GM12878 (cell line): ENCODE results near the gene GPC5. TPM values are rescaled to one million over a fixed set of nuclear protein-coding genes. Genes with fewer than 3 reads are reported as not detected.

ENCODE experiments used
- ATAC-seq: fragments of 200-7000 bp; cut with Tn5 transposase; 3 replicates; pipeline ENCODE4 v1.9.1; 2020; ENCODE audit warnings: mild to moderate bottlenecking, moderate library complexity
- BruUV-seq: library from RNA; stranded (reverse); fragments of 400-500 nt; replicated peaks from 2 replicates; lab custom pipeline; 2021; lab: Mats Ljungman, UMichigan
- CTCF ChIA-PET: fragments of 300-600 bp; sonication (Branson Sonifier 250); formaldehyde crosslinking; extraction: SDS; loops from one replicate; lab custom pipeline; 2021; ENCODE audit warnings: inconsistent platforms; lab: Yijun Ruan, JAX
- POLR2A ChIA-PET: fragments of 350-600 bp; formaldehyde crosslinking; extraction: SDS; loops from one replicate; lab custom pipeline; 2021; ENCODE audit warnings: inconsistent platforms; lab: Charles Lee
- RAD21 ChIA-PET: fragments of 300-600 bp; sonication (Branson Sonifier 250); formaldehyde crosslinking; loops from one replicate; lab custom pipeline; 2023; ENCODE audit warnings: antibody characterized with exemption; ENCODE audit not compliant: unreplicated experiment; lab: Charles Lee
- SMC1A ChIA-PET: fragments of 300-600 bp; sonication (Branson Sonifier 250); formaldehyde crosslinking; loops from one replicate; lab custom pipeline; 2023; ENCODE audit not compliant: unreplicated experiment, uncharacterized antibody; lab: Charles Lee
- DNase-seq: peaks from one replicate; pipeline ENCODE4 v3.0.0-alpha.2; 2011; ENCODE audit warnings: low read depth, low spot score
- FAIRE-seq: peaks from 3 replicates; lab custom pipeline; 2011; peaks lifted over from hg19 to GRCh38; lab: Jason Lieb, UNC
- H2AFZ ChIP-seq: 2 replicates; pipeline ENCODE4 v1.6.0; 2011; ENCODE audit warnings: low read depth, low read length, control low read depth; ENCODE audit not compliant: control insufficient read depth
- H3K27ac ChIP-seq: 2 replicates; pipeline ENCODE4 v1.5.1; 2011; ENCODE audit warnings: control low read depth; ENCODE audit not compliant: control insufficient read depth, insufficient read depth
- H3K27me3 ChIP-seq, 2 experiments: replicated peaks in 1 of 2; 2 replicates each; pipeline versions ENCODE4 v1.6.0 to v1.6.1; 2011; ENCODE audit warnings: low read length in 1 of 2; ENCODE audit not compliant: control insufficient read depth in 2 of 2, insufficient read depth in 2 of 2
- H3K36me3 ChIP-seq, 2 experiments: 2 replicates each; pipeline ENCODE4 v1.5.1; 2011; ENCODE audit warnings: low read length in 1 of 2; ENCODE audit not compliant: control insufficient read depth in 2 of 2, insufficient read depth in 2 of 2
- H3K4me1 ChIP-seq: 2 replicates; pipeline ENCODE4 v1.6.1; 2011; ENCODE audit warnings: mild to moderate bottlenecking, low read length, moderate library complexity, mixed read lengths; ENCODE audit not compliant: control insufficient read depth, insufficient read depth
- H3K4me2 ChIP-seq: 2 replicates; pipeline ENCODE4 v1.6.0; 2011; ENCODE audit warnings: control low read depth; ENCODE audit not compliant: control insufficient read depth, insufficient read depth
- H3K4me3 ChIP-seq: fragments of 200-600 bp; sonication (generic); 2 replicates; pipeline ENCODE4 v1.5.1; 2016
- H3K79me2 ChIP-seq: 2 replicates; pipeline ENCODE4 v1.6.0; 2011; ENCODE audit warnings: low read length; ENCODE audit not compliant: control insufficient read depth, insufficient read depth
- H3K9ac ChIP-seq: 2 replicates; pipeline ENCODE4 v1.8.0; 2011; ENCODE audit warnings: low read length, control low read depth, mixed read lengths; ENCODE audit not compliant: control insufficient read depth, insufficient read depth
- H3K9me3 ChIP-seq: replicated peaks from 3 replicates; pipeline ENCODE4 v1.5.1; 2011; ENCODE audit warnings: mild to moderate bottlenecking, low read length; ENCODE audit not compliant: control insufficient read depth, insufficient read depth
- H4K20me1 ChIP-seq: 2 replicates; pipeline ENCODE4 v1.6.0; 2011; ENCODE audit not compliant: control insufficient read depth, insufficient read depth
- CEBPB ChIP-seq, 2 experiments: fragments of 150-350 bp in 1 of 2; IDR thresholded peaks; 2 replicates each; pipeline ENCODE4 v1.6.1; 2012 to 2014; ENCODE audit warnings: low read depth in 2 of 2, low read length in 2 of 2, borderline replicate concordance in 1 of 2, inconsistent platforms in 1 of 2
- FOXM1 ChIP-seq: IDR thresholded peaks from 2 replicates; pipeline ENCODE4 v1.6.1; 2012; ENCODE audit warnings: low read depth, mild to moderate bottlenecking, inconsistent platforms, low read length, moderate library complexity
- HCFC1 ChIP-seq: fragments of 150-350 bp; IDR thresholded peaks from 2 replicates; pipeline ENCODE4 v1.6.1; 2014; ENCODE audit warnings: low read length
- MTA2 ChIP-seq: fragments of 450-650 bp; IDR thresholded peaks from 2 replicates; pipeline ENCODE4 v1.6.1; 2016; ENCODE audit warnings: low read depth, mild to moderate bottlenecking, moderate library complexity
- NFXL1 ChIP-seq: fragments of 450-650 bp; IDR thresholded peaks from 2 replicates; pipeline ENCODE4 v1.6.1; 2017; ENCODE audit warnings: antibody characterized with exemption, mild to moderate bottlenecking, borderline replicate concordance
- PAX5 ChIP-seq: IDR thresholded peaks from 2 replicates; pipeline ENCODE4 v1.6.1; 2011; ENCODE audit warnings: low read depth, low read length, borderline replicate concordance
- POLR2AphosphoS2 ChIP-seq: IDR thresholded peaks from 2 replicates; pipeline ENCODE4 v1.6.1; 2011; ENCODE audit warnings: low read depth, mild to moderate bottlenecking, low read length, improper control_type of control experiment, moderate library complexity
- POLR2AphosphoS5 ChIP-seq: IDR thresholded peaks from 2 replicates; pipeline ENCODE4 v1.6.1; 2011; ENCODE audit warnings: mild to moderate bottlenecking, low read length, inconsistent platforms
- TAF1 ChIP-seq: IDR thresholded peaks from 2 replicates; pipeline ENCODE4 v1.6.1; 2011; ENCODE audit warnings: mild to moderate bottlenecking, low read depth, low read length, borderline replicate concordance
- TCF12 ChIP-seq: IDR thresholded peaks from 2 replicates; pipeline ENCODE4 v1.6.1; 2011; ENCODE audit warnings: low read depth, mild to moderate bottlenecking, low read length
- ZNF687 ChIP-seq: fragments of 450-650 bp; IDR thresholded peaks from 2 replicates; pipeline ENCODE4 v1.6.1; 2017; ENCODE audit warnings: mild to moderate bottlenecking, moderate library complexity
- in situ Hi-C: fragments of 300-500 bp; cut with MboI; formaldehyde crosslinking; loops from 9 replicates; pipeline ENCODE4 v1.14.3; 2018; ENCODE audit warnings: mixed read lengths
- intact Hi-C: fragments of 100-400 bp; cut with micrococcal nuclease; formaldehyde crosslinking; loops from one replicate; pipeline ENCODE4 v1.14.2; 2022; ENCODE audit not compliant: unreplicated experiment
- polyA plus RNA-seq, 11 experiments: library from polyadenylated mRNA; depleted of rRNA in 4 of 11; unstranded in 6 of 11; stranded (reverse) in 5 of 11; fragments of >200 nt; fragmentation: Nextera tagmentation in 4 of 11; fragmentation: Illumina TruSeq in 1 of 11; extraction: Ambion mirVana in 4 of 11; extraction: Trizol in 1 of 11; gene quantifications; 1 replicate in 1 of 11; 2 replicates in 10 of 11; pipeline versions ENCODE4 v1.2.1 to v1.2.3, GENCODE V29; 2011 to 2016; ENCODE audit warnings: inconsistent platforms in 2 of 11, missing spikeins in 2 of 11, low read depth in 1 of 11
- total RNA-seq, 4 experiments: library from RNA; depleted of rRNA in 3 of 4; stranded (reverse); fragments of >200 nt in 3 of 4; fragmentation: Illumina TruSeq in 1 of 4; extraction: Trizol in 1 of 4; gene quantifications; 2 replicates each; pipeline versions ENCODE4 v1.2.1 to v1.2.3, GENCODE V29; 2013 to 2021
- TF ChIP-seq, protein P1 (sequence below): fragments of 450-650 bp; IDR thresholded peaks from 2 replicates; pipeline ENCODE4 v1.6.1; 2018; ENCODE audit warnings: borderline replicate concordance, mild to moderate bottlenecking; ENCODE audit not compliant: partially characterized antibody

The GPC5 gene
- total and polyA plus RNA-seq, 10 of the 15 experiments (the other 5 are each of a cell fraction or from before 2014, with no cell fraction given) = 0.05 to 0.87 (median 0.44) TPM; not detected in 1

DNA sequence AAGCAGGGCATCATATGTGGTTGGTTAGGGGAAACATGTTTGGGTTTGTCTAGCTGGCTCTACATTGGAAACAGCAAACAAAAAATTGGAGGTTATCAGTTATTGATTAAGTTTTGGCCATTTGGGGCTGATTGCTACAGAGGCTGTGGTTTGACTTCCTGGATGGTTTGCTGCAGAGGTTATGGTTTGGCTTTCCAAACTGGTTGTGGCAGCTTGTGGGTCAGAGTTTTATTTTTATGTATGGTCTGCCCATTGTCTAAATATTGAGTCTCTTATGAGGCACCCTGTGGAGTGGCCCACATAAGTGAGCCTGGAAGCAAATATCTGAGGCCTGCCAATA lies 261.6 kb downstream of the GPC5 start:
- no peak for ATAC-seq
- Histone ChIP-seq H3K9ac (no peak overlapping the region), H3K27ac (no peak overlapping the region), H3K9me3 (no peaks in the 10 kb centered on the region), H2AFZ (no peak overlapping the region), H3K4me1 (no peaks in the 10 kb centered on the region), H3K4me3 (no peak overlapping the region), H3K27me3 (no peaks in the 10 kb centered on the region), H3K79me2 (no peaks in the 10 kb centered on the region), H3K4me2 (no peak overlapping the region), H3K36me3 (no peaks in the 10 kb centered on the region), H4K20me1 (no peaks in the 10 kb centered on the region)
- RAD21 ChIA-PET = no interaction called here
- CTCF ChIA-PET = interaction anchor here (0.9 to 1.5 kb wide), 2 partner anchors 13 to 16 kb away, joined by 4 to 5 read pairs; no protein-coding TSS in a partner anchor
- no TSS peak for BruUV-seq
- no peak for DNase-seq
- intact Hi-C loops (loop anchor here (5.0 kb wide), 1 partner anchor 153 kb away; no protein-coding TSS in a partner anchor), in situ Hi-C loops (no loop called here)
- SMC1A ChIA-PET = interaction anchor here (0.6 to 2.5 kb wide), 4 partner anchors 10 to 282 kb away, joined by 3 to 7 read pairs (median 4); no protein-coding TSS in a partner anchor
- no peak for FAIRE-seq
- TF ChIP-seq, protein P1, sequence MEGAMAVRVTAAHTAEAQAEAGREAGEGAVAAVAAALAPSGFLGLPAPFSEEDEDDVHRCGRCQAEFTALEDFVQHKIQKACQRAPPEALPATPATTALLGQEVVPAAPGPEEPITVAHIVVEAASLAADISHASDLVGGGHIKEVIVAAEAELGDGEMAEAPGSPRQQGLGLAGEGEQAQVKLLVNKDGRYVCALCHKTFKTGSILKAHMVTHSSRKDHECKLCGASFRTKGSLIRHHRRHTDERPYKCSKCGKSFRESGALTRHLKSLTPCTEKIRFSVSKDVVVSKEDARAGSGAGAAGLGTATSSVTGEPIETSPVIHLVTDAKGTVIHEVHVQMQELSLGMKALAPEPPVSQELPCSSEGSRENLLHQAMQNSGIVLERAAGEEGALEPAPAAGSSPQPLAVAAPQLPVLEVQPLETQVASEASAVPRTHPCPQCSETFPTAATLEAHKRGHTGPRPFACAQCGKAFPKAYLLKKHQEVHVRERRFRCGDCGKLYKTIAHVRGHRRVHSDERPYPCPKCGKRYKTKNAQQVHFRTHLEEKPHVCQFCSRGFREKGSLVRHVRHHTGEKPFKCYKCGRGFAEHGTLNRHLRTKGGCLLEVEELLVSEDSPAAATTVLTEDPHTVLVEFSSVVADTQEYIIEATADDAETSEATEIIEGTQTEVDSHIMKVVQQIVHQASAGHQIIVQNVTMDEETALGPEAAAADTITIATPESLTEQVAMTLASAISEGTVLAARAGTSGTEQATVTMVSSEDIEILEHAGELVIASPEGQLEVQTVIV = no peak
- TF ChIP-seq TCF12 (no peak), HCFC1 (no peak), TAF1 (no peak), NFXL1 (no peak), PAX5 (no peak), CEBPB (IDR thresholded peaks at IDR 0.05; ENCODE audit: borderline replicate concordance in 1 of 2, low read depth in 2 of 2, low read length in 2 of 2) (no peak), MTA2 (no peak), POLR2AphosphoS2 (no peak), POLR2AphosphoS5 (no peak), ZNF687 (no peak), FOXM1 (no peak)
- POLR2A ChIA-PET = no interaction called here
